Esophagus muscularis mucosa (tissue), 4 donors: ENCODE measurements around the gene CCDC92. TPM values are rescaled to one million over a fixed set of nuclear protein-coding genes. Genes with fewer than 3 reads are reported as not detected.

Experiments
- DNase-seq: peaks from one replicate; pipeline ENCODE4 v3.0.0-alpha.2; 2017; ENCODE audit errors: extremely low spot score
- H3K27ac ChIP-seq, 4 donors: fragments of 200-600 bp; sonication (generic); replicated peaks in 1 of 4; 1 replicate in 3 of 4; 2 replicates in 1 of 4; pipeline ENCODE4 v1.5.1; 2016 to 2019; ENCODE audit warnings: mild to moderate bottlenecking in 1 of 4
- H3K27me3 ChIP-seq, 4 donors: fragments of 200-600 bp; sonication (generic); one replicate each; pipeline versions ENCODE4 v1.5.1 to v1.6.0; 2016 to 2019
- H3K36me3 ChIP-seq, 4 donors: fragments of 200-600 bp; sonication (generic); one replicate each; pipeline ENCODE4 v1.5.1; 2016 to 2019
- H3K4me1 ChIP-seq, 4 donors: fragments of 200-600 bp; sonication (generic); one replicate each; pipeline ENCODE4 v1.5.1; 2016 to 2019
- H3K4me3 ChIP-seq, 4 donors: fragments of 200-600 bp; sonication (generic); 1 replicate in 2 of 4; 2 replicates in 2 of 4; pipeline ENCODE4 v1.5.1; 2016 to 2019; ENCODE audit warnings: mild to moderate bottlenecking in 4 of 4, moderate library complexity in 1 of 4
- H3K9me3 ChIP-seq, 4 donors: fragments of 200-600 bp; sonication (generic); 1 replicate in 3 of 4; 2 replicates in 1 of 4; pipeline ENCODE4 v1.5.1; 2016 to 2019
- CTCF ChIP-seq, 3 experiments: fragments of 200-600 bp in 2 of 3; fragments of 450-650 bp in 1 of 3; sonication (generic) in 2 of 3; IDR thresholded peaks; one replicate each; pipeline ENCODE4 v1.5.1; 2017 to 2019; ENCODE audit warnings: antibody characterized with exemption in 3 of 3, mild to moderate bottlenecking in 2 of 3, moderate library complexity in 1 of 3
- EP300 ChIP-seq: sonication (generic); formaldehyde crosslinking; IDR thresholded peaks from one replicate; pipeline ENCODE4 v1.6.1; 2017; ENCODE audit warnings: antibody characterized with exemption
- POLR2A ChIP-seq: fragments of 450-650 bp; IDR thresholded peaks from one replicate; pipeline ENCODE4 v1.6.1; 2017; ENCODE audit warnings: antibody characterized with exemption, moderate library complexity, mild to moderate bottlenecking, low read depth
- POLR2AphosphoS5 ChIP-seq, 2 donors: sonication (generic); formaldehyde crosslinking; IDR thresholded peaks; one replicate each; pipeline ENCODE4 v1.6.1; 2017; ENCODE audit warnings: antibody characterized with exemption in 2 of 2
- WGBS: methylation state at CpG from one replicate; pipeline ENCODE4 v1.1.5; 2018; 5-methylcytosine and 5-hydroxymethylcytosine counted together
- intact Hi-C: fragments of 100-400 bp; cut with DNase I; formaldehyde crosslinking; loops from one replicate; pipeline ENCODE4 v1.15.1; 2023
- total RNA-seq, 4 donors: library from RNA; depleted of rRNA; stranded (reverse); fragments of >200 nt; gene quantifications; one replicate each; pipeline versions ENCODE4 v1.1.0 to v1.2.1, GENCODE V29; 2016

Gene CCDC92
- total RNA-seq, 4 donors from 2014 or later: 42.2 to 66.3 (median 54.1) TPM

GRCh38 chr12:123903301-123904065, 69.1 kb downstream of the CCDC92 start:
- Histone ChIP-seq H3K4me3 (no peak overlapping the region), H3K4me1 (no peaks in the 10 kb centered on the region), H3K36me3 (no peaks in the 10 kb centered on the region), H3K27me3 (peaks cover 0 to 50% (median 0%) of the 10 kb centered on the region in 4 donors), H3K9me3 (no peaks in the 10 kb centered on the region), H3K27ac (no peak overlapping the region)
- DNase-seq: no peak
- TF ChIP-seq EP300 (no peak), POLR2AphosphoS5 (IDR thresholded peaks at IDR 0.05) (no peak), CTCF (IDR thresholded peaks at IDR 0.05) (no peak), POLR2A (no peak)
- WGBS: 90% methylated on average over 14 of the region's 22 CpGs
- intact Hi-C loops: loop anchor here (5.0 kb wide), 1 partner anchor 129 kb away; no protein-coding TSS in a partner anchor

- no peak for DNase-seq
- WGBS: 88% methylated on average over 12 of the region's 13 CpGs
- Histone ChIP-seq H3K4me1 (no peaks in the 10 kb centered on the region), H3K9me3 (no peaks in the 10 kb centered on the region), H3K27ac (no peak overlapping the region), H3K36me3 (no peaks in the 10 kb centered on the region), H3K4me3 (no peak overlapping the region), H3K27me3 (peaks cover 0 to 52% (median 0%) of the 10 kb centered on the region in 4 donors)
- TF ChIP-seq POLR2AphosphoS5 (IDR thresholded peaks at IDR 0.05) (no peak), EP300 (no peak), POLR2A (no peak), CTCF (IDR thresholded peaks at IDR 0.05) (no peak)
- intact Hi-C loops: loop anchor here (5.0 kb wide), 1 partner anchor 129 kb away; no protein-coding TSS in a partner anchor
Observed at GRCh38 chr12:123902821-123903220, 69.8 kb downstream of the CCDC92 start.

- 31% methylated on average over 9 of the region's 9 CpGs for WGBS
- intact Hi-C loops: loop anchor here (5.0 kb wide), 1 partner anchor 131 kb away; no protein-coding TSS in a partner anchor
- Histone ChIP-seq H3K36me3 (no peaks in the 10 kb centered on the region), H3K4me3 (no peak overlapping the region), H3K27me3 (peaks cover 0 to 52% (median 0%) of the 10 kb centered on the region in 4 donors), H3K9me3 (no peaks in the 10 kb centered on the region), H3K4me1 (no peaks in the 10 kb centered on the region), H3K27ac (no peak overlapping the region)
- DNase-seq: no peak
- TF ChIP-seq CTCF (IDR thresholded peaks at IDR 0.05): no peak
- TF ChIP-seq POLR2AphosphoS5 (IDR thresholded peaks at IDR 0.05): no peak
- TF ChIP-seq POLR2A: no peak
- TF ChIP-seq EP300: no peak
Observed at GRCh38 chr12:123900871-123901376, 71.7 kb downstream of the CCDC92 start.

- H3K27me3 ChIP-seq: peaks cover 0 to 54% (median 0%) of the 10 kb centered on the region in 4 donors
- 85% methylated on average over 9 of the region's 9 CpGs for WGBS
- intact Hi-C loops: no loop called here
- no peak overlapping the region for H3K4me3 ChIP-seq
- H3K4me1 ChIP-seq: no peaks in the 10 kb centered on the region
- no peaks in the 10 kb centered on the region for H3K9me3 ChIP-seq
- DNase-seq: no peak
- H3K27ac ChIP-seq: no peak overlapping the region
- no peak for TF ChIP-seq POLR2A
- no peak for TF ChIP-seq EP300
- TF ChIP-seq POLR2AphosphoS5 (IDR thresholded peaks at IDR 0.05): no peak
- no peak for TF ChIP-seq CTCF (IDR thresholded peaks at IDR 0.05)
- no peaks in the 10 kb centered on the region for H3K36me3 ChIP-seq
Observed at GRCh38 chr12:123899368-123899767, 73.3 kb downstream of the CCDC92 start.
